RPMI8226 (cell line): Measurements from ENCODE around the gene ALDH3B1.

Source experiments
- DNase-seq: peaks from one replicate; pipeline ENCODE4 v3.0.0-alpha.2; 2015

The ALDH3B1 gene

GRCh38 chr11:67998150-67999045 is 11.7 kb upstream of the ALDH3B1 start:
- DNase-seq: no peak

GRCh38 chr11:67999201-67999629 is 10.9 kb upstream of the ALDH3B1 start:
- no peak for DNase-seq

- DNase-seq: no peak
Observed at GRCh38 chr11:67999704-68000103, 10.4 kb upstream of the ALDH3B1 start.

GRCh38 chr11:68002575-68002937 is 7.6 kb upstream of the ALDH3B1 start:
- DNase-seq: peak; percentile 93

GRCh38 chr11:68002938-68003845 is 6.9 kb upstream of the ALDH3B1 start:
- DNase-seq: peak; percentile 88

- peak; percentile 99 for DNase-seq
Observed at GRCh38 chr11:68003846-68004550, 6.1 kb upstream of the ALDH3B1 start, which contains the start of gene UNC93B1. UNC93B1 (minus strand) TSS chr11:68004097; CDS start chr11:68004043, 54 bp downstream.

GRCh38 chr11:68004551-68005335 is 5.4 kb upstream of the ALDH3B1 start:
- DNase-seq: no peak

- no peak for DNase-seq
Observed at GRCh38 chr11:68006606-68007166, 3.4 kb upstream of the ALDH3B1 start.

- DNase-seq: no peak
Observed at GRCh38 chr11:68007498-68008380, 2.4 kb upstream of the ALDH3B1 start.

GRCh38 chr11:68008381-68009337 is 1.5 kb upstream of the ALDH3B1 start:
- peak; percentile 99 for DNase-seq

- DNase-seq: peak; percentile 68
Observed at GRCh38 chr11:68009391-68010089, 587 bp upstream of the ALDH3B1 start.

GRCh38 chr11:68011051-68011943 is 1.2 kb downstream of the ALDH3B1 start:
- DNase-seq: no peak

GRCh38 chr11:68012044-68012842 is 2.1 kb downstream of the ALDH3B1 start:
- DNase-seq: peak; percentile 72

- DNase-seq: peak; percentile 55
Observed at GRCh38 chr11:68012843-68013610, 2.9 kb downstream of the ALDH3B1 start.

- DNase-seq: no peak
Observed at GRCh38 chr11:68013611-68014156, 3.6 kb downstream of the ALDH3B1 start.
